GM21367 (cell line): Measurements from ENCODE around the gene ICAM2.
"Not testable (repeated sequence)": the region's sequence is repeated elsewhere in the genome, so short reads cannot be mapped to it uniquely, and the experiment has no call there.

ENCODE experiments used
- ATAC-seq: cut with Tn5 transposase; IDR thresholded peaks from one replicate; pipeline ENCODE4 v1.9.1; 2021; ENCODE audit not compliant: unreplicated experiment

ICAM2 gene

GRCh38 chr17:64009571-64010402 lies 10.6 kb downstream of the ICAM2 start:
- no peak for ATAC-seq

DNA sequence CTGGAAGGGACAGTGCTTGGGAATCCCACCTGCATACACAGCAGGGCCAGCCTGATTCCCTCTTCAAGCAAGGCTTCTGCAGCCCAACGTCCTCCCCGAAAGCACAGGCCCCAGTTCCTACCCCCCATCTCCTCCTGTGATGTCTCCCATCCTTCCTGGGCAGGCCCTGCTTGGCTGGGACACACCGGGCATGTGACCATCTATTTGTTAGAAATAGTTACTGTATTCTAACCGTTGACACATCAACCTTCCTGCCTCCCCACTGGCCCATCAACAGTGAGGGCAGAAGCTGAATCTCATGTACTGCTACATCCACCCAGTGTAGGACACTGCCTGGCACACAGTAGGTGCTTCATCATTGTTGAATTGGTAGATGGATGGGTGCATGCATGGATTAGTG lies 11.6 kb downstream of the ICAM2 start:
- ATAC-seq: no peak

- ATAC-seq: no peak
Measured at GRCh38 chr17:64008346-64008745, 12.1 kb downstream of the ICAM2 start.

- no peak for ATAC-seq
Measured at GRCh38 chr17:64007838-64008282, 12.6 kb downstream of the ICAM2 start.

- ATAC-seq: not testable (repeated sequence)
Measured at GRCh38 chr17:64007089-64007837, 13.2 kb downstream of the ICAM2 start.

DNA sequence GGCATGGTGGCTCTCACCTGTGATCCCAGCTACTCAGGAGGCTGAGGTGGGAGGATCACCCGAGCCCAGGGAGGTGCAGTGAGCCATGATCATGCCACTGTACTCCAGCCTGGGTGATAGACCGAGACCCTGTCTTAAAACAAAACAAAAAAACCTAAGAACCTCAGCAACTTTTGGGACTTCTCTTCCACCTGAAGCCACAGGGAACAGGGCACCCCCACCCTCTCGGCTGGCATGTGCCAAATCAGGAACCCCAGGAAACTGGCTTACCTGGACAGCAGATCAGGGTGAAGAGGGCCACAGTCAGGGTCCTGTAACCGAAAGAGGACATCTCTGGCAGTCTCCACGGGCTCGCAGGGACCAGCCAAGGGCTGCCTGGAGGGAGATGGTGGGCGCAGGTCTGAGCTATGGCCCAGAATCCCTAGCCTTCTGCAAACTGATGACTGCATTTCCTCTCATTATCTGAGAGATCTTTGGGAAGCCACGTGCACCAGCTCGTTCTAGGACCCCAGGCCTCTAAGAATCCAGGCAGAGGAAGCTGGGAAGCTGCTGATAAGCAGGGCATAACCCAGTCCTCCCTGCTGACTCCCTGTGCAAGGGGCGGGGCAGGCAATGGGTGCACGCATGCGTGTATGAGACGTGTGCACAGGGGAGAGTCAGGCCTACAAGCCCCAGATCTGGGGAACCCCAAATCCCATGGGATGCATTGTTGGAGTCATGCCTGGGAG lies 13.9 kb downstream of the ICAM2 start:
- no peak for ATAC-seq

DNA sequence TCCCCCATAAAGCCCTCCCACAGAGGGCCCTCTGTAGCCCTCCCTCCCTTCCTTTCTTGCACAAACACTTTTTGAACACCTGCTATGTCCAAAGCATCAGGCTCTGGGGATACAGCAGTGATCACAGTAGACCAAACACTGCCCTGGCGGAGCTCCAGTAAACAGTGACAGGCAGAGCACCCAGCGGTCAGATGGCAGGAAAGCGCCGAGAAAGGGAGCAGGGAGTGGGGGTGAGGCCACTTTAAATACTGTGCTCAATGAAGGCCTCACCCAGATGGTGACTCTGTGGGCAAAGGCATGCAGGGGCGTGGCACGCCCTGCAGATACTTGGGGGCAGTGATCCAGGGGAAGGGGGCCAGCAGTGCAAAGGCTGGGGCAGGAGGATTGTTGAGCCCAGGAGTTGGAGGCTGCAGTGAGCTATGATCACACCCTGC lies 14.7 kb downstream of the ICAM2 start:
- no peak for ATAC-seq

GRCh38 chr17:64004903-64005733 lies 15.3 kb downstream of the ICAM2 start:
- ATAC-seq: no peak

DNA sequence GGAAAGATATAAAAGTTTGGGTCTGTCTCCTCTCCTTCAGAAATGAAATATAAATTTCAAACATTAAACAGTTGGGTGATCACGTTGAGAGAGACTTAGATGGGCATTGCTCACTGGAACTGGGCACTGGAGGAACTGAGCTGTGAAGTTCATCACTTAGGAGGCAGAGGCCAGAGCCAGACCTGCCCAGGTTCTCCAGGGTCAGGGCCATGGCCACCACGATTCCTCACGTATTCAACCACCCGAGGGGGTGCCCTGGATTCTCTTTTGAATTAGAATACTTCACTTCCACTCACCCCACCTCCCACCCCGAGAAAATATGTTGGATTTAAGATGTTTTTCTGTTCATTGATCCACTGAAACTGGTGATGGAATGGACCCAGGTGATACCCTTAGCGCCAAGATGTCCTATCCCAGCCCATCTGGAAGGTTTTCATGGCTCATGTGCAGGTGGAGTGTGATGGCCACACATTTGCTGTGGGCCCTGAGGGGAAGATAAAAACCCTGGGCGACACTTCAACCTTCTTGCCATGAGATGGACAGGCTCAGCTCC lies 16.1 kb downstream of the ICAM2 start:
- no peak for ATAC-seq

- no peak for ATAC-seq
Measured at GRCh38 chr17:64003526-64004121, 16.8 kb downstream of the ICAM2 start.

DNA sequence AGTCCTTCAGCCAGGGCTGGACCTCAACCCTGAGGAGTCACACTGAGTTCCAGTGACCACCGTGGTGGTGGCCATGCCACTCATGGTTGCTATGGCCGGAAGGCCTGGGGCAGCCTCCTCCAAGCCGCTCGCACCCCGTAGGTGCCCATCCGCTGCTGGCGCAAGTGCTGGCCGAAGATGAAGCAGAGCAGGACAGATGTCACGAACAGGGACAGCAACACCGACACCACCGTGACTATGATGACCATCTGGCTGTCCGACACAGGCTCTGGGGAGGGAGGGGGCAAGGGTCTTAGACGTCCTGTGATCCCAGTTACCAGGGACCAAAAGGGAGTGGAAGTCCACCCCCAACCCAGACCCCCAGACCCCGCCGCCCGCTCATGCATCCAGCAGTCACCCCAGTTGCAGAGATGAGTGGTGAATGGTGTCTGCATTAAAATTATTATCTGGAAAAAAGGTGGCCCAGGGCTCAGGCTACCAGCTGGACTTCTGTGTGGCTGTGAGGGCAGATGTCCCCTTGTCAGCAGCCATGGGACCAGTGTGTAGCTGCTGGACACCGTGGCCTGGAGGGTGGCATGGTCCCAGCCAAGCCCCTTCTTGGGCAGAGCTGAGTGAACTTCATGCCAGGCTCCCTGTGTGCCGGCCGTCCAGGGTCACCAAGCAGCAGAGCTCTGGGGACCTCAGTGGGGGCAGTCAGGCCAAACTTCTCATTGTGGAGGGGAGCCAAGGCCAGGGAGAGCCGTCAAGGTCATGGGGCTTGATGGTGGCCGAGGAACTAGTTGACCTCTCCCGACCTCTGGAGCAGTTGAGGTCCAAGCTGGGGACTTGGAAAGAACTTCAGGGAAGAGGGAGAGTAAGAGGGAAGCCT lies 17.5 kb downstream of the ICAM2 start:
- ATAC-seq: no peak

DNA sequence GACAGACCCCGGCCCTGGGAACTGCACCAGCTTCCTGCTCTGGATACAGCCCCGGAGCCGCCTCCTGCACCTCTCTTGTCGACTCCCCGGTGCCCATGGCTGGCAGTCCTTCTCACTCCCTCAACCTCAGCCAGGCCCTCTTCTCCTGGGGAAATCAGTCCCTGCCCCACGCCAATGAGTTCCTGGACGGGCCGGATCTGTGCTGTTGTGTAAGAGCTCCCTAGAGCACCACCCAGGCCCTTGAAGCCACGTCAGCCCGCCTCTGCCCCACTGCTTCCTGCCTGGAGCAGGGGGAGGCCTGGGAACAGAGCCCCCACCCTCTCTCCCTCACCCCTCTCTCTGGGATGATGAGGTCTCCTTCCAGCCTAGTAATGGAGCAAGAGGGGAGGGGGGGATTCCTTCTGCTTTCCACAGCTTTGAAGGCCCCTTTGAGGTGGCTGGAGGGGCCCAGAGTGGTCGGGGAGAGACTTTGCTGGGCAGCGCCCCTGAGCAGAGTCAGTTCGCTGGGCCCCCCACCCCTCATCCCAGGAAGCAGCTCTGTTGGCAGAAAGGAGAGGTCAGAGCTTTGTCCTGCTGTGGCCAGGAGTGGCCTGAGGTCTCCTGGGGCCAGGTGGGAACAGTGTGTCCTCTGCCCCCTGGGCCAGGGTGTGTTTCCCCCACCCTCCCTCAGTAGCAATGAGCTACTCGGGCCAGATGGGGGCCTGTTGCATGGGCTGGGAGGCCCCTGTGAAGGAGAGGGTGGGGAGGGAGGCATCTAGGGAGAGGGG lies 18.5 kb downstream of the ICAM2 start:
- ATAC-seq: no peak

DNA sequence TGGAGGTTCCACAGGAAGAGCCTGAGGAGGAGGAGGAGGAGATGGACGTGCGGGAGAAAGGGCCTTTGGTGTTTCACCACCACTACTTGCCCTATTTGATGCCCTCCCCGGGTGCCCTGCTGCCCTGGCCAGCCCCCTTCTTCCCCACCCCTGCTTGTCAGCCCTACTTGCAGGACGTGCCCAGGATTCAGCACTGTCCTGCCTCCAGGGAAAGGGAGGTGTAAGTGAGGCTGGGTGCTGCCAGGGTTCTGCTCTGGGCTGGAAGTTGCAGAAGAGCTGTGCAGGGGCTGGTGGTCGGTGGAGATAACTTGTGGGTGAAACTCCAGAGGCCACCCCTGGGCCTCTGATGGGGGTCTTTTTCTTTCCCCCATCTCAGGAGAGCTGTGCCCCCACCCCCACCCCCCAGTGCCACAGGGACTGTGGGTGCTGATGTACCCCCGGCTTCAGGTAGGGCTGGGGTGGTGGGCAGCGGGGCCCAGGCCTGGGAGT lies 19.3 kb downstream of the ICAM2 start:
- ATAC-seq: no peak

DNA sequence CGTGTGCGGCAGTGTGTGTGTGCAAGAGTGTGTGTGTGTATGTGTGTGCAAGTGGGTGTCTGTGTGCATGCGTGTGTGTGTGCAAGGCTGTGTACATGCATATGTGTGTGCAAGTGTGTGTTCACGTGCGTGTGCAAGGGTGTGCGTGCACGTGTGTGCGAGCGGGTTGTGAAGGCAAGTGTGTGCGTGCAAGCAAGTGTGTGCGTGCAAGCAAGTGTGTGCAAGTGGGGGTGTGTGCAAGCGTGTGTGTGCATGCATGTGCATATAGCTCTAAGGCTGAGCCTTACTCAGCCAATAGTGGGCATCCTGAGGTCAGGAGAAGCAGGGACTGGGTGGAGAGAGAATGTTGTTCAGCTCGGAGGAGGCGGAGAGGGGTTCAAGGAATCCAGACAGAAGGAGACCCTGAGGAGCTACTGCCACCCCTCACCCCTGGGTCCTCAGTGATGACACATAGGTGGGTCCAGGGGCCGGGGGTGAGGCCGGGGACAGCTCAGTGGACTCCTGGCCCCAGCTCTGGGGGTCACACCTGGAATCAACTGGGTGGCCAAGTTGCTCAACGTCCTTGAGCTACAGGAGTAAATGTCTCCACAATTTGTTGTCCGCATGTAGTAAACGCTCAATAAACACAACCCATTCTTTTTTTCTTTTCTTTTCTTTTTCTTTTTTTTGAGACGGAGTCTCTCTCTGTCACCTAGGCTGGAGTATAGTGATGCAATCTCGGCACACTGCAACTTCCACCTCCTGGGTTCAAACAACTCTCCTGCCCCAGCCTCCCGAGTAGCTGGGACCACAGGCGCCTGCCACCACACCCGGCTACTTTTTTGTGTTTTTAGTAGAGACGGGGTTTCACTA lies 20.5 kb downstream of the ICAM2 start:
- ATAC-seq: no peak

DNA sequence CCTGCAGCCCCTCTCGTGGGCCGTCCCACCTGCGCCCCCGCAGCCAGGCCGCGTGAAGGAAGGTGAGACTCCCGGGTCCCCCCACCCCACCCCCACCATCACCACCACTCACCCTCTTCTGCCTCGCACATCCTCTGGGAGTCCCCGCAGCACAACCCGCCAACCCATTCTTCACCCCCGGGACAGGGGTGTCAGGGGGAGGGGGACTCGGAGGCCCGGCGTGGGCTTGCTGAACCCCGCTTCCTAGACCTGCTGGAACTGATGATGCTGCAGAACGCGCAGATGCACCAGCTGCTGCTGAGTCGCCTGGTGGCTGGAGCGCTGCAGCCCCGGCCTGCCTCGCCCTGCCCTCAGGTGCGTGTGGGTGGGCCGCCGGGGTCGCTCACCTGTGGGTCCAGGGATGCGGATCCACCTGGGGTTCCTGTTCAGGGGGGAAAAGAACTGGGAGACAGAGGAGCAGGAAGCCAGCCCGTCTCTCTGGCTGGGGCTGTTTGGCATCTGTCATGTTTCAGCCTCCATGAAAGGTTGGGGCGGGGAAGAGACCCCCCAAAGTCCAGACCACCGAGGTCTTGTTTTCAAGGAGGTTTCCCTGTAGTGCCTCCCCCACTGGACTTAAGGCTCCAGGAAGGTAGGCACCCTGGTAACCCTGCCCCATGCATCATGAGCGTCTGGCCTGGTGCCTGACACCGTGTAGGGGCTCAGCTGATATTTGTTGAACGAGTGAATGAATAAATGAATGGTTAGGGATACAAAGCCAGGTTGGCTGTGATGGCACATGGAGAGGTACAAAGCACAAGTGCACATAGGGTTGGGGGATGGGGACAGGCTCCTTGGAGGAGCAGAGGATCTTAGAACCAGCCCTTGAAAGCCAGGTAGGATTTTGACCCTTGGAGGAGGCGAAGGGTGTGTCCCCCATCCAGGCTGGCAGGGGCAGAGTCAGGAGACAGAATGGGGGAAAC lies 21.4 kb downstream of the ICAM2 start:
- no peak for ATAC-seq
